GM19468 (cell line): ENCODE measurements around the gene MRPL28.
"Not testable (repeated sequence)": the region's sequence is repeated elsewhere in the genome, so short reads cannot be mapped to it uniquely, and the experiment has no call there.

ENCODE experiments used
- ATAC-seq: cut with Tn5 transposase; IDR thresholded peaks from one replicate; pipeline ENCODE4 v1.9.1; 2021; ENCODE audit warnings: mild to moderate bottlenecking, moderate library complexity, moderate number of reproducible peaks; ENCODE audit not compliant: unreplicated experiment; ENCODE audit errors: extremely low read depth

MRPL28 gene

GRCh38 chr16:345772-346171 lies 24.6 kb downstream of the MRPL28 start:
- no peak for ATAC-seq

DNA sequence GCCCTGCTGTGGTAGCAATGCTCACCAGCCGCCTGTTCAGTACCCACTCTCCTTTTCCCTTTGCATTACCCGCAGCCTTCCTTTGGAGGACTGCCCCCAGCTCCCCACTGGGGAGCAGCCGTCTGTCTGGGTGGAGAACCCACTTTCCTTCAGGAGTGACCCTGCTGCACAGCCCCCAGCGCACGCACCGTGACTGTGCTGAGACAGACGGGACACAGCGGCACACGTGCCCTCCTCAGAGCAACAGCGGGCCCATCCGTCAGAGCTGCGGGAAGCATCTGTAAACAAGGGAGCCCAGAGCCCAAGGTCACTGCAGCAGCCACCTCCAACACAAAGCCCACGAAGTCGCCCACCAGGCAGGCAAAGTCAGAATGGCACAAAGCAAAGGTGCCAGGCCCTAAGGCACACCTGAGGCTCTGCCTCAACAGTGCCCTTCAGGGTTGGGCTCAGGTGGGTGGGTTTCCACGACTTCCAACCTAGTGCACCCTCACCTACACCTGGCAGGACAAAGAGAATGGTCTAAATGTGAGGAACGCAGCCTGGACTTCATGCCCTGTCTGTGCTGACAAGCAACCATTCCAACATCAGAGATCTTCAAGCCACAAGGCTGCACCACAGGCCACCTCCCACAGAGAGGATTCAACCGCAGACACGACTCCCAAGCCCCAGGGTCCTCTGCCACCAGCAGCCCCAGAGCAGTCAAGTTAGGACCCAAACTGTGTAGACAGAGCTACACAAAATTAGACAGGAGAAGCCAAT lies 27.7 kb downstream of the MRPL28 start:
- no peak for ATAC-seq

- not testable (repeated sequence) for ATAC-seq
Observed at GRCh38 chr16:341974-342336, 28.4 kb downstream of the MRPL28 start.

- ATAC-seq: not testable (repeated sequence)
Observed at GRCh38 chr16:341095-341973, 29.0 kb downstream of the MRPL28 start.

- no peak for ATAC-seq
Observed at GRCh38 chr16:340370-341091, 29.8 kb downstream of the MRPL28 start.

DNA sequence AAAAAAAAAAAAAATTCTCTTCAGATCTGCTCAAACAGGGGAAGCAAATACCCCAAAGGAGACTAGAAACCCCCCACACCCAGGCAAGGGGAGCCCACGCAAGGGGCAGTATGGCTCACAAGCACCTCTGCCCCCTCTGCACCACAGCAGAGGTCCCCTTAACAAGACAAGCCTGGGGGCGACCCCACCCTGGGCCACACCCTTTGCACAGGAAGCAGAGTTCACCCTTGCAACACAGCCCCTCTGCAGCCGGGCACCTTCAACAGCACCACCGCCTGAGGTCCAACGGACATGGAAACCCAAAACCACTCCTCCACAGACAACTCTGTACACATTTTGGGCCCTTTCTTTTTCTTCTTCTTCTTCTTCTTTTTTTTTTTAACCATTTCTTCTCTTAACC lies 30.7 kb downstream of the MRPL28 start:
- ATAC-seq: no peak

GRCh38 chr16:337975-338575 lies 32.3 kb downstream of the MRPL28 start:
- no peak for ATAC-seq

GRCh38 chr16:337437-337836 lies 32.9 kb downstream of the MRPL28 start:
- no peak for ATAC-seq

- no peak for ATAC-seq
Observed at GRCh38 chr16:336269-336668, 34.1 kb downstream of the MRPL28 start.

DNA sequence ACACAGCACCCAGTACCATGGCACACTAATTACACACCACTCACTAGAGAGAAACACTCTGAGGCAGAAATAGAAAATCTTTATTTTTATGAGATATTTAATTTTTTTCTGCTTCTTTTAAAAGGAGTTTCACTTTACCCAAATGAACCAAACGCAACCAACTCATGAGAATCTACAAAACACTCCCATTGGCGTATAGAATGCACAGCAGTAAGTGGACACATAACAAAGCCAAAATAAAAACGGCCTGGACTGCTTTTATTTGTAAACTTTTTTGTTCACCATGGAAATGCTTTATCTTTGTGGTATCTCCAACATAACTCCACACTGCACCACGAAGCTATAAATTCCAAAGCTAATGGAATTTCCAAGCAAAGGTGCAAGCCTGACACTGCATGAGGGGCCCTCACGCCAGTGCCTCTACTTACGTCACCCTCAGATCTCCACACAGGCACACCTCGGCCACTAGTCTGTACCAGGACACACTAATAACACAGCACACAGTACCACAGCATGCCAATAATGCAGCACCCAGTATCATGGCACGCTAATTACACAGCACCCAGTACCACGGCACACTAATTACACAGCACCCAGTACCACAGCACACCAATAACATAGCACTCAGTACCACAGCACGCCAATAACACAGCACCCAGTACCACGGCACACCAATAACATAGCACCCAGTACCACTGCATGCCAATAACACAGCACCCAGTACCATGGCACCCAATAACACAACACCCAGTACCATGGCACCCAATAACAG lies 35.3 kb downstream of the MRPL28 start:
- not testable (repeated sequence) for ATAC-seq

GRCh38 chr16:334164-334832 lies 36.0 kb downstream of the MRPL28 start:
- ATAC-seq: not testable (repeated sequence)

GRCh38 chr16:333406-334094 lies 36.8 kb downstream of the MRPL28 start:
- ATAC-seq: no peak

GRCh38 chr16:331181-331814 lies 39.0 kb downstream of the MRPL28 start:
- not testable (repeated sequence) for ATAC-seq

DNA sequence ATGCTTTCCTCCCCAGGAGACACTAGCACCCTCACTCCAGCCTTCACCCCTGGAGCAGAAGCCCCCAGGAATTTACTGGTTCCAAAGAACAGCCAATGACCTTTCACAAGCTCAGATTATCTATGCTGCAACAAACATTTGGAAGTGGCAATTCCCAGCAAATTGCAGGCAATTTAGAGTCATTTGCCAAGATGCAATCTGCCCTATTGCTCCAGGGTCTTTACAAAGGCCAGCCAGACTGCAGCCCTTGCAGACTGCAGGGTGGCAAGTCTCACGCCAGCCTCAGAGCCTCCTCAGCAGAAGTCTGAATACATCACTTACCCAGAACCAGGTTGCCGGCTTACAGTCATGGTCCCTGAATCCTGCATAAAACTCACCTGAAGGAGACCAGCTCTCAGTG lies 39.6 kb downstream of the MRPL28 start:
- no peak for ATAC-seq

GRCh38 chr16:325375-326145 lies 44.8 kb downstream of the MRPL28 start:
- ATAC-seq: no peak

DNA sequence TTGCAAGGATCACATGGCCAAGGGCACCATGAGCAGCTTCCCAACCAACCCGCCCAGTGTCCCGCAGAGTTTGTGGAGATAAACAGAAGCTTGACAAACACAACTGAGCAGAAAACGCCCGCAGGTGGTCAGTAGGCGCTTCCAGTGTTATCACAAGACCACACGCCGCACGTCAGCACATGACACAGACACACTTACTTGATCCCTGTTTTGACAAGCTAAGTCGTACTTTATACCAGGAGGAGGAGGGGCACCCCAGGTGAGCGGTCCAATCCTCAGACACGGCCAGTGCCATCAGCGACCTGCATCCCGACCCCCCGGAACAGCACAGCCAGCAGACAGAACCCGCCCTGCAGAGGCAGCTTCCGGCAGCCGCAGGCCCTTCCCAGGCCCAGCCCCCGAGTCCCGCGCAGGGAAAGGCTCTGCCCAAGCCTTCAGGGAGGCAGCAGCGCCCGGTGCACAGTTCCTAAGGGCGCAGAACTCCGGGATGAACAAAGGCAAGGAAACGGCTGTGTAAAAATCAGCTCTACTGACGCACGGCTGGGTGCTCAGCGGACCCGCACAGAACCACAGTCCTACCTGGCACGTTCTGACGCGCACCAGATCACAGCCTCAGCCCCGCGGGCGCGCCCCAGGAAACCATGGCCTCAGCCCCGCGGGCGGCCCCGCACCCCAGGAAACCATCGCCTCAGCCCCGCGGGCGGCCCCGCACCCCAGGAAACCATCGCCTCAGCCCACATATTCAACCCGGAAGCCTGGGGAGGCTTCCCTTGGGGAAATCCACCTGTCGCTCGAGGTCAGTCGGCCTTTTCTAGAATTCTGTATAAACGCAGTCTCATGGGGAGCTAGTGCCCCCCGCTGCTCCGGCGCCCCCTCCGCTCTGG lies 45.6 kb downstream of the MRPL28 start:
- no peak for ATAC-seq

- ATAC-seq: no peak
Observed at GRCh38 chr16:324201-324450, 46.2 kb downstream of the MRPL28 start.
